Measurements from ENCODE around the gene FSTL4. TPM values are rescaled to one million over a fixed set of nuclear protein-coding genes. Genes with fewer than 3 reads are reported as not detected.
A peak's percentile ranks its signal among the peaks of the same experiment; 100 is the strongest.

FSTL4 gene
- total RNA-seq, 1 experiment from 2014 or later = not detected

GRCh38 chr5:133559960-133560359 lies 52.4 kb downstream of the FSTL4 start:
- H3K27me3 ChIP-seq (ENCODE audit: low read length) = no peaks in the 10 kb centered on the region
- no peak overlapping the region for H3K4me3 ChIP-seq (ENCODE audit: low read length)
- H3K9ac ChIP-seq (ENCODE audit: low read length) = no peak overlapping the region
- no peak for DNase-seq
- H3K9me2 ChIP-seq (replicated peaks; ENCODE audit: insufficient read depth, low read length) = no peaks in the 10 kb centered on the region
- H3K36me3 ChIP-seq (ENCODE audit: insufficient read depth, low read length) = no peaks in the 10 kb centered on the region
- no peak overlapping the region for H3K27ac ChIP-seq (ENCODE audit: low read length)
- no peak overlapping the region for H3K4me2 ChIP-seq (ENCODE audit: low read depth, low read length, poor library complexity, severe bottlenecking)
- H2AFZ ChIP-seq (ENCODE audit: low read length) = no peak overlapping the region
- H4K20me1 ChIP-seq (ENCODE audit: insufficient read depth, low read depth, low read length) = no peaks in the 10 kb centered on the region
- no peaks in the 10 kb centered on the region for H3K79me2 ChIP-seq (ENCODE audit: low read length)
- H3K4me1 ChIP-seq (ENCODE audit: low read length) = no peaks in the 10 kb centered on the region
- no peaks in the 10 kb centered on the region for H3K9me3 ChIP-seq (ENCODE audit: low read length)

DNA sequence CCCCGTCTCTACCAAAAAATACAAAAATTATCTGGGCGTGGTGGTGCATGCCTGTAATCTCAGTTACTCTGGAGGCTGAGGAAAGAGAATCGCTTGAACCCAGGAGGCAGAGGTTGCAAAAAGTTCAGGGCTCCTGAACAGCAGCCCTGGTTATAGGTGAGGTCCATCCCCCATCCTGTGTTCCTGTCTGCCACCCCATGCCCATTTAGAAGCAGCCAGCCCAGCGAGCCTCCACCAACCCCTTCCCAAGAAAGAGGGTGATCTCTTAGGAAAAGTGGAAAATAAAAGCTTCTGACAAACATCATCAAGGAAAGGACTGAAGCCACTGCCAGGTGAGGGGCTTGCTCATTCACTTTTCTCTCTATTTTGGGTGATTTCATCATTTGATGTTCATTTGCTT lies 55.8 kb downstream of the FSTL4 start:
- no peaks in the 10 kb centered on the region for H3K9me2 ChIP-seq (replicated peaks; ENCODE audit: insufficient read depth, low read length)
- H3K4me1 ChIP-seq (ENCODE audit: low read length) = no peaks in the 10 kb centered on the region
- no peak overlapping the region for H3K27ac ChIP-seq (ENCODE audit: low read length)
- H3K4me3 ChIP-seq (ENCODE audit: low read length) = no peak overlapping the region
- no peaks in the 10 kb centered on the region for H3K79me2 ChIP-seq (ENCODE audit: low read length)
- no peak overlapping the region for H3K9ac ChIP-seq (ENCODE audit: low read length)
- H3K9me3 ChIP-seq (ENCODE audit: low read length) = no peaks in the 10 kb centered on the region
- 0 out of 2 replicates have a peak, but pooled peaks cover 3% of the 10 kb centered on the region for H3K27me3 ChIP-seq (ENCODE audit: low read length)
- H3K36me3 ChIP-seq (ENCODE audit: insufficient read depth, low read length) = no peaks in the 10 kb centered on the region
- DNase-seq = no peak
- no peak overlapping the region for H2AFZ ChIP-seq (ENCODE audit: low read length)
- H4K20me1 ChIP-seq (ENCODE audit: insufficient read depth, low read depth, low read length) = no peaks in the 10 kb centered on the region
- H3K4me2 ChIP-seq (ENCODE audit: low read depth, low read length, poor library complexity, severe bottlenecking) = no peak overlapping the region

GRCh38 chr5:133554279-133554678 lies 58.1 kb downstream of the FSTL4 start:
- no peaks in the 10 kb centered on the region for H3K79me2 ChIP-seq (ENCODE audit: low read length)
- H3K9me2 ChIP-seq (replicated peaks; ENCODE audit: insufficient read depth, low read length) = no peaks in the 10 kb centered on the region
- H3K9me3 ChIP-seq (ENCODE audit: low read length) = no peaks in the 10 kb centered on the region
- H3K27me3 ChIP-seq (ENCODE audit: low read length) = 0 out of 2 replicates have a peak, but pooled peaks cover 3% of the 10 kb centered on the region
- H3K36me3 ChIP-seq (ENCODE audit: insufficient read depth, low read length) = no peaks in the 10 kb centered on the region
- no peaks in the 10 kb centered on the region for H3K4me1 ChIP-seq (ENCODE audit: low read length)
- no peak overlapping the region for H3K27ac ChIP-seq (ENCODE audit: low read length)
- no peak overlapping the region for H2AFZ ChIP-seq (ENCODE audit: low read length)
- H3K9ac ChIP-seq (ENCODE audit: low read length) = no peak overlapping the region
- H3K4me2 ChIP-seq (ENCODE audit: low read depth, low read length, poor library complexity, severe bottlenecking) = no peak overlapping the region
- no peak overlapping the region for H3K4me3 ChIP-seq (ENCODE audit: low read length)
- H4K20me1 ChIP-seq (ENCODE audit: insufficient read depth, low read depth, low read length) = no peaks in the 10 kb centered on the region
- no peak for DNase-seq

DNA sequence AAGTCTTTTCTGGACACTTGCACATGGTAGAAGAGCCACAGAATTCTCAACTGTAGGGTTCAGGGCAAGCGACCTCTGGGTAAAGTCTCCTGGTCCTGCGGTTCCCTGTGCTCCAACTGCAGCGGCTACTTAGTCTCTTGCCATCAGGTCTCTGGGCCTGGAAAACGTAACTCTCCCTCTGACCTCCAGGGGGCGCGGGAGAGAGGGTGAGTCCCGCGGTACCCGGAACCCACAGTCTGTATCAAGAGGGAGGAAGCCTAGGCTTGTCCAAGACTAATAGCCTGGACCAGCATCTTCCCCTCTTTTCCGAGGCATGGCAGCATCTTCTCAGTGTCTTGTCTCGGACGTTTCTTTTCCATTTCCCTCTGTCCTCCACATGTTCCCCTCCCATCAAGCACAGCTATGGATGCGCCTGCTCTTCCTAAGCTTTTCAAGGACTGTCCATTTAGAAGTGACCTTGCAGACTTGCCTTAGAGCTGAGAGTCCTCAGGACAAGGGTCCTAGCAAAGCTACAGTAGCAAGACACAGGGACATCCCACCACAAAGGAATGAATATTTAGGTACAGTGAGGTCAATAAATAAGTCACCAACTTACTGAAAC lies 59.3 kb downstream of the FSTL4 start:
- DNase-seq = peak; percentile 87
- Histone ChIP-seq H2AFZ (ENCODE audit: low read length) (no peak overlapping the region), H3K36me3 (ENCODE audit: insufficient read depth, low read length) (no peaks in the 10 kb centered on the region)

GRCh38 chr5:133546500-133546899 lies 65.8 kb downstream of the FSTL4 start:
- Histone ChIP-seq H3K4me2 (ENCODE audit: low read depth, low read length, poor library complexity, severe bottlenecking) (no peak overlapping the region), H3K36me3 (ENCODE audit: insufficient read depth, low read length) (no peaks in the 10 kb centered on the region), H3K9me2 (replicated peaks; ENCODE audit: insufficient read depth, low read length) (no peaks in the 10 kb centered on the region), H3K27me3 (ENCODE audit: low read length) (no peaks in the 10 kb centered on the region), H3K4me3 (ENCODE audit: low read length) (no peak overlapping the region), H3K4me1 (ENCODE audit: low read length) (no peaks in the 10 kb centered on the region), H2AFZ (ENCODE audit: low read length) (no peak overlapping the region), H3K9me3 (ENCODE audit: low read length) (no peaks in the 10 kb centered on the region), H3K79me2 (ENCODE audit: low read length) (no peaks in the 10 kb centered on the region), H3K9ac (ENCODE audit: low read length) (no peak overlapping the region), H3K27ac (ENCODE audit: low read length) (no peak overlapping the region), H4K20me1 (ENCODE audit: insufficient read depth, low read depth, low read length) (no peaks in the 10 kb centered on the region)
- no peak for DNase-seq

More for the DNA sequence above, 59.3 kb downstream of the FSTL4 start:
- H3K9me3 ChIP-seq (ENCODE audit: low read length) = no peaks in the 10 kb centered on the region
- H3K4me1 ChIP-seq (ENCODE audit: low read length) = no peaks in the 10 kb centered on the region
- no peak overlapping the region for H3K9ac ChIP-seq (ENCODE audit: low read length)
- H3K27ac ChIP-seq (ENCODE audit: low read length) = no peak overlapping the region
- H3K27me3 ChIP-seq (ENCODE audit: low read length) = 0 out of 2 replicates have a peak, but pooled peaks cover 3% of the 10 kb centered on the region
- H4K20me1 ChIP-seq (ENCODE audit: insufficient read depth, low read depth, low read length) = no peaks in the 10 kb centered on the region
- H3K79me2 ChIP-seq (ENCODE audit: low read length) = no peaks in the 10 kb centered on the region
- H3K4me2 ChIP-seq (ENCODE audit: low read depth, low read length, poor library complexity, severe bottlenecking) = no peak overlapping the region
- H3K4me3 ChIP-seq (ENCODE audit: low read length) = no peak overlapping the region
- H3K9me2 ChIP-seq (replicated peaks; ENCODE audit: insufficient read depth, low read length) = no peaks in the 10 kb centered on the region

DNA sequence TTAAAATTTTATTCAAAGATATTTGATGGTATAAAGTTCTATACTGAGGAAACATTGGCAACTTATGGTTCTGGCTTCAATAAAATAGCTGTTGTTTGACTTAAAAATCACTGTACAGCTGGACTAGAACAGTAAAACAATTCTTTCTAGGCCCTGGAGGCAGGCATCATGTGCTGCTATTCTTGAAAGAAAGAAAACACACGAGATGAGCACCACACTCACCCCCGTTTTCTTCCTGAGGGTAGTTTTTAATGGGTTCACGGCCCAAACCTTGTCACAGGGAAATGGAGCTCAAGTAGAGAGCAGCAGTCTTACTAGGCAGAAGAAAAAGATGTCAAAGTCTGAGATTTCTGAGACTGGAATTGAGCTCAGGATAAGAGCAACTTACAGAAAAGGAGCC lies 68.0 kb downstream of the FSTL4 start:
- H3K9me2 ChIP-seq (replicated peaks; ENCODE audit: insufficient read depth, low read length) = no peaks in the 10 kb centered on the region
- no peak overlapping the region for H3K27ac ChIP-seq (ENCODE audit: low read length)
- no peaks in the 10 kb centered on the region for H3K4me1 ChIP-seq (ENCODE audit: low read length)
- DNase-seq = no peak
- no peaks in the 10 kb centered on the region for H3K79me2 ChIP-seq (ENCODE audit: low read length)
- H3K27me3 ChIP-seq (ENCODE audit: low read length) = no peaks in the 10 kb centered on the region; the same call in 1 of the 2 replicates
- no peaks in the 10 kb centered on the region for H3K36me3 ChIP-seq (ENCODE audit: insufficient read depth, low read length)
- H4K20me1 ChIP-seq (ENCODE audit: insufficient read depth, low read depth, low read length) = no peaks in the 10 kb centered on the region
- no peak overlapping the region for H2AFZ ChIP-seq (ENCODE audit: low read length)
- no peak overlapping the region for H3K9ac ChIP-seq (ENCODE audit: low read length)
- no peaks in the 10 kb centered on the region for H3K9me3 ChIP-seq (ENCODE audit: low read length)
- H3K4me2 ChIP-seq (ENCODE audit: low read depth, low read length, poor library complexity, severe bottlenecking) = no peak overlapping the region
- H3K4me3 ChIP-seq (ENCODE audit: low read length) = no peak overlapping the region

DNA sequence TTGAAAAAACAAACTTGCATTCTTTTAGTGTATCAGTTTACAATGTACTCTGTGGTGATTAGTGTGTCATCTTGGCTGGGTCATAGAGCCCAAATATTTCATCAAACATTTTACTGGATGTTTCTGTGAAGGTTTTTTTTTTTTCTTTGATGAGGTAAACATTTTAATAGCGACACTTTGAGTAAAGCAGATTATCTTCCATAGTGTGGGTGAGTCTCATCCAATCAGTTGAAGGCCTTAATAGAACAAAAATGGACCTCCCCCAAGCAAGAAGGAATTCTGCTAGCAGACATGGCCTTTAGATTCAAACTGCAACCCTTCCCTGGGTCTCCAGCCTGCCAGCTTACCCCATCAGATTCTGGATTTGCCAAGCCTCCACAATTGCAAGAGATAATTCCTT lies 72.5 kb downstream of the FSTL4 start:
- Histone ChIP-seq H3K27ac (ENCODE audit: low read length) (no peak overlapping the region), H3K27me3 (ENCODE audit: low read length) (no peaks in the 10 kb centered on the region; the same call in 1 of the 2 replicates), H4K20me1 (ENCODE audit: insufficient read depth, low read depth, low read length) (no peaks in the 10 kb centered on the region), H3K36me3 (ENCODE audit: insufficient read depth, low read length) (no peaks in the 10 kb centered on the region), H3K4me1 (ENCODE audit: low read length) (no peaks in the 10 kb centered on the region), H3K79me2 (ENCODE audit: low read length) (no peaks in the 10 kb centered on the region), H2AFZ (ENCODE audit: low read length) (no peak overlapping the region), H3K4me3 (ENCODE audit: low read length) (no peak overlapping the region), H3K4me2 (ENCODE audit: low read depth, low read length, poor library complexity, severe bottlenecking) (no peak overlapping the region), H3K9me3 (ENCODE audit: low read length) (no peaks in the 10 kb centered on the region), H3K9ac (ENCODE audit: low read length) (no peak overlapping the region), H3K9me2 (replicated peaks; ENCODE audit: insufficient read depth, low read length) (no peaks in the 10 kb centered on the region)
- DNase-seq = no peak

- H3K4me2 ChIP-seq (ENCODE audit: low read depth, low read length, poor library complexity, severe bottlenecking) = no peak overlapping the region
- no peaks in the 10 kb centered on the region for H3K36me3 ChIP-seq (ENCODE audit: insufficient read depth, low read length)
- H3K9me3 ChIP-seq (ENCODE audit: low read length) = no peaks in the 10 kb centered on the region
- no peaks in the 10 kb centered on the region for H4K20me1 ChIP-seq (ENCODE audit: insufficient read depth, low read depth, low read length)
- H3K9ac ChIP-seq (ENCODE audit: low read length) = no peak overlapping the region
- H2AFZ ChIP-seq (ENCODE audit: low read length) = no peak overlapping the region
- no peaks in the 10 kb centered on the region for H3K4me1 ChIP-seq (ENCODE audit: low read length)
- H3K9me2 ChIP-seq (replicated peaks; ENCODE audit: insufficient read depth, low read length) = no peaks in the 10 kb centered on the region
- H3K27ac ChIP-seq (ENCODE audit: low read length) = no peak overlapping the region
- no peak overlapping the region for H3K4me3 ChIP-seq (ENCODE audit: low read length)
- DNase-seq = no peak
- H3K79me2 ChIP-seq (ENCODE audit: low read length) = no peaks in the 10 kb centered on the region
- no peaks in the 10 kb centered on the region; the same call in 1 of the 2 replicates for H3K27me3 ChIP-seq (ENCODE audit: low read length)
Observed at GRCh38 chr5:133538718-133539117, 73.6 kb downstream of the FSTL4 start.

Data from Karpas-422 (cell line).